HL-60 (cell line): ENCODE data around the gene DPEP2.
"Not testable (repeated sequence)": the region's sequence is repeated elsewhere in the genome, so short reads cannot be mapped to it uniquely, and the experiment has no call there.

Source experiments
- DNase-seq, 2 experiments: peaks; one replicate each; pipeline ENCODE4 v3.0.0-alpha.2; 2010 to 2020; ENCODE audit warnings: low read depth in 1 of 2, low spot score in 1 of 2
- H3K27ac ChIP-seq: fragments of 250-450 bp; sonication (Bioruptor Pico); replicated peaks from 2 replicates; pipeline ENCODE4 v1.5.1; 2020; ENCODE audit warnings: mild to moderate bottlenecking, moderate library complexity
- H3K27me3 ChIP-seq: fragments of 250-450 bp; sonication (Bioruptor Pico); 2 replicates; pipeline ENCODE4 v1.5.1; 2021; ENCODE audit warnings: mild to moderate bottlenecking, moderate library complexity; ENCODE audit not compliant: insufficient read depth, poor library complexity, severe bottlenecking
- H3K4me3 ChIP-seq: replicated peaks from 2 replicates; pipeline ENCODE4 v1.5.1; 2011; ENCODE audit warnings: mild to moderate bottlenecking, control low read depth, low read length; ENCODE audit not compliant: insufficient read depth
- GABPA ChIP-seq: IDR thresholded peaks from 2 replicates; pipeline ENCODE4 v1.6.1; 2012; ENCODE audit warnings: low read depth
- POLR2AphosphoS5 ChIP-seq: IDR thresholded peaks from 2 replicates; pipeline ENCODE4 v1.6.1; 2012; ENCODE audit warnings: low read depth
- SPI1 ChIP-seq: IDR thresholded peaks from 2 replicates; pipeline ENCODE4 v1.6.1; 2012; ENCODE audit warnings: low read depth, mild to moderate bottlenecking, borderline replicate concordance
- TF ChIP-seq, protein P1 (sequence below): IDR thresholded peaks from 2 replicates; pipeline ENCODE4 v1.6.1; 2012; ENCODE audit warnings: low read depth; ENCODE audit not compliant: insufficient replicate concordance
- TF ChIP-seq, protein P2 (sequence below): IDR thresholded peaks from one replicate; pipeline ENCODE4 v1.5.1; 2011; ENCODE audit warnings: low read length, control low read depth, inconsistent platforms; ENCODE audit not compliant: insufficient read depth

The DPEP2 gene

DNA sequence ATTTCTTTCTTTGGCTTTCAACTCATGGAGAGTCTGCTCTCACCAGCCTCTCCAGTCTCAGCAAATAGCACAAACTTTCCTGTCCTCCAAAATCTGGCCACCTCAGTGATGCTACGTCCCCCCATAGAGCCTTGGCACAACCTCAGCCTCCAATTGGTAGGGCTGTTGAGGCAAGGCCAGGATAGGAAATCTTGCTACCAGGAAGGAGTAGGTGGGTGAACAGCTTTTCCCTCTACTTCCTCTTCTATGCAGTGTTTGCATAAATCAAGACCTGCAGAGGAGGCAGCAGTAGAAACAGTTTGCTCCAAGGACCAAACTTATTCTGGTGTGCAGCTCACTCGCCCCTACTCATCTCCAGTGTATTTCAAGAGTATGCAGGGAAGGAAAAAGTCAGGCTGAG lies 701 bp upstream of the DPEP2 start:
- peak in 1 of 2 experiments; percentile 68 for DNase-seq
- Histone ChIP-seq H3K4me3 (no peak overlapping the region), H3K27me3 (no peaks in the 10 kb centered on the region), H3K27ac (peak overlapping the region; percentile 89)
- TF ChIP-seq SPI1: peak; percentile 40; the same call in 1 of the 2 replicates
- no peak for TF ChIP-seq POLR2AphosphoS5
- TF ChIP-seq, protein P1, sequence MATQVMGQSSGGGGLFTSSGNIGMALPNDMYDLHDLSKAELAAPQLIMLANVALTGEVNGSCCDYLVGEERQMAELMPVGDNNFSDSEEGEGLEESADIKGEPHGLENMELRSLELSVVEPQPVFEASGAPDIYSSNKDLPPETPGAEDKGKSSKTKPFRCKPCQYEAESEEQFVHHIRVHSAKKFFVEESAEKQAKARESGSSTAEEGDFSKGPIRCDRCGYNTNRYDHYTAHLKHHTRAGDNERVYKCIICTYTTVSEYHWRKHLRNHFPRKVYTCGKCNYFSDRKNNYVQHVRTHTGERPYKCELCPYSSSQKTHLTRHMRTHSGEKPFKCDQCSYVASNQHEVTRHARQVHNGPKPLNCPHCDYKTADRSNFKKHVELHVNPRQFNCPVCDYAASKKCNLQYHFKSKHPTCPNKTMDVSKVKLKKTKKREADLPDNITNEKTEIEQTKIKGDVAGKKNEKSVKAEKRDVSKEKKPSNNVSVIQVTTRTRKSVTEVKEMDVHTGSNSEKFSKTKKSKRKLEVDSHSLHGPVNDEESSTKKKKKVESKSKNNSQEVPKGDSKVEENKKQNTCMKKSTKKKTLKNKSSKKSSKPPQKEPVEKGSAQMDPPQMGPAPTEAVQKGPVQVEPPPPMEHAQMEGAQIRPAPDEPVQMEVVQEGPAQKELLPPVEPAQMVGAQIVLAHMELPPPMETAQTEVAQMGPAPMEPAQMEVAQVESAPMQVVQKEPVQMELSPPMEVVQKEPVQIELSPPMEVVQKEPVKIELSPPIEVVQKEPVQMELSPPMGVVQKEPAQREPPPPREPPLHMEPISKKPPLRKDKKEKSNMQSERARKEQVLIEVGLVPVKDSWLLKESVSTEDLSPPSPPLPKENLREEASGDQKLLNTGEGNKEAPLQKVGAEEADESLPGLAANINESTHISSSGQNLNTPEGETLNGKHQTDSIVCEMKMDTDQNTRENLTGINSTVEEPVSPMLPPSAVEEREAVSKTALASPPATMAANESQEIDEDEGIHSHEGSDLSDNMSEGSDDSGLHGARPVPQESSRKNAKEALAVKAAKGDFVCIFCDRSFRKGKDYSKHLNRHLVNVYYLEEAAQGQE: no peak
- TF ChIP-seq, protein P2, sequence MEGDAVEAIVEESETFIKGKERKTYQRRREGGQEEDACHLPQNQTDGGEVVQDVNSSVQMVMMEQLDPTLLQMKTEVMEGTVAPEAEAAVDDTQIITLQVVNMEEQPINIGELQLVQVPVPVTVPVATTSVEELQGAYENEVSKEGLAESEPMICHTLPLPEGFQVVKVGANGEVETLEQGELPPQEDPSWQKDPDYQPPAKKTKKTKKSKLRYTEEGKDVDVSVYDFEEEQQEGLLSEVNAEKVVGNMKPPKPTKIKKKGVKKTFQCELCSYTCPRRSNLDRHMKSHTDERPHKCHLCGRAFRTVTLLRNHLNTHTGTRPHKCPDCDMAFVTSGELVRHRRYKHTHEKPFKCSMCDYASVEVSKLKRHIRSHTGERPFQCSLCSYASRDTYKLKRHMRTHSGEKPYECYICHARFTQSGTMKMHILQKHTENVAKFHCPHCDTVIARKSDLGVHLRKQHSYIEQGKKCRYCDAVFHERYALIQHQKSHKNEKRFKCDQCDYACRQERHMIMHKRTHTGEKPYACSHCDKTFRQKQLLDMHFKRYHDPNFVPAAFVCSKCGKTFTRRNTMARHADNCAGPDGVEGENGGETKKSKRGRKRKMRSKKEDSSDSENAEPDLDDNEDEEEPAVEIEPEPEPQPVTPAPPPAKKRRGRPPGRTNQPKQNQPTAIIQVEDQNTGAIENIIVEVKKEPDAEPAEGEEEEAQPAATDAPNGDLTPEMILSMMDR: no peak
- 0 out of 2 replicates have a peak, but pooled peaks have one; percentile 11 for TF ChIP-seq GABPA

DNA sequence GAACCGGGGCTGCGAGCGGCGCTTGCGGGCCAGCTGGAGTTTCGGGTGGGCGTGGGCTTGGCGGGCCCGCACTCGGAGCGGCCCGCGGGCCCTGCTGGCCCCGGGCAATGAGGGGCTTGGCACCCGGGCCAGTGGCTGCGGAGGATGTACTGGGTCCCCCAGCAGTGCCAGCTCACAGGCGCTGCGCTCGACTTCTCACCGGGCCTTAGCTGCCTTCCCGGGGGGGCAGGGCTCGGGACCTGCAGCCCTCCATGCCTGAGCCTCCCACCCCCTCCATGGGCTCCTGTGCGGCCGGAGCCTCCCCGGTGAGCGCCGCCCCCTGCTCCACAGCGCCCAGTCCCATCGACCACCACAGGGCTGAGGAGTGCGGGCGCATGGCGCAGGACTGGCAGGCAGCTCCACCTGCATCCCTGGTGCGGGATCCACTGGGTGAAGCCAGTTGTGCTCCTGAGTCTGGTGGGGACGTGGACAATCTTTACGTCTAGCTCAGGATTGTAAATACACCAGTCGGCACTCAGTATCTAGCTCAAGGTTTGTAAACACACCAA lies 979 bp downstream of the DPEP2 start:
- not testable (repeated sequence) for H3K4me3 ChIP-seq, H3K27me3 ChIP-seq, DNase-seq
- peak overlapping the region; percentile 89 for H3K27ac ChIP-seq

DNA sequence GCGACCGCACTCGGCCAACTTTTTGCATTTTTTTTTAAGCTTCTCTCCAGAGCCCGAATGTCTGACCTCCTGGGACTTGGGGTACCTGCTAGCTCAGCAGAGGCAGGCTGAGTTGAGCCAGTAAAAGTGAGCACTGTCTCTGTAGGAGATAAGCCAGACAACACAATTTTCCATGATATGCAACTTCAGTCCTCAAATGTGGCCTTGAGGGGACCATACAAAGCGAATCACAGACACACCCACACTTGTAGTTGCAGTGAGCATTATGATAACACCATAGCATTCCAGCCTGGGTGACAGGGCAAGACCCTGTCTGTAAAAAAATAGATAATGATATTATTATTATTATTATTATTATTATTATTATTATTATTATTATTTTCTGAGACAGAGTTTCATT lies 2.6 kb downstream of the DPEP2 start:
- no peak overlapping the region for H3K4me3 ChIP-seq

DNA sequence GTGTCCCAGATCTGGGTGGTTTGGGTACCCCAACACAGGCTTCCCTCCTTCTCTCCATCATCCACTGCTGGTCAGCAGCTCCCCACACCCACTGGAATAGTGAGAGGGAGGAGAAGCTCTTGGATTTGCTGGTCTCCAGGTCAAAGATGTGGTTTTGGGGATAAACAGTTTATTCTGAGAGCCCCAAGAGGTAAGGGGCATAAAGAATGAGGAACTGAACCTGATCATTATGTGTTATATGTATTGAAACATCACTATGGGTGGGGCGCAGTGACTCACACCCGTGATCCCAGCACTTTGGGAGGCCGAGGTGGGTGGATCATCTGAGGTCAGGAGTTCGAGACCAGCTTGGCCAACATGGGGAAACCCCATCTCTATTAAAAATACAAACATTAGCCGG lies 3.9 kb downstream of the DPEP2 start:
- DNase-seq: peak in 1 of 2 experiments; percentile 48
- Histone ChIP-seq H3K27me3 (no peaks in the 10 kb centered on the region), H3K4me3 (no peak overlapping the region), H3K27ac (no peak overlapping the region)
- TF ChIP-seq POLR2AphosphoS5: no peak
- peak; percentile 16; the same call in 1 of the 2 replicates for TF ChIP-seq SPI1

More for the DNA sequence above, 2.6 kb downstream of the DPEP2 start:
- no peak for TF ChIP-seq SPI1
- TF ChIP-seq GABPA: no peak
- Histone ChIP-seq H3K27me3 (no peaks in the 10 kb centered on the region), H3K27ac (no peak overlapping the region)
- DNase-seq: no peak

DNA sequence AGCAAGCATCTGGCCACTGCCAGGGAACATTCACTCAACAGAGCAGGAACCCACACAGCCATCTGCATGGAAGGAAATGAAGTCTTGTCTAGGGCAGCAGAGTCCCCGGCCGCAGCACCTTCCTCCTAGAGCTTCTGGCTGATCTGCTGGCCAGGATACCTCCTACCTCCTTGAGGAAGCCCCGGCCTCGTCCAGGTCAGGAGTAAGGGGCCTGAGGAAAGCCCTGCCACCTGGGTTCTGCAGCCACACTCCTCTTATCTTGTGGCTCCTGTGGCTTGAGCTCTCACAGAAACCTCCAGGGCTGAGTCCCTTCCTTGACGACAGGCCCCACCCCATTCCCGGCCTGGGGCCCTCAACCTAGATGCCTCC lies 5.3 kb downstream of the DPEP2 start:
- peak overlapping the region; percentile 73 for H3K27ac ChIP-seq
- DNase-seq: peak; percentile 45 to 57
- H3K4me3 ChIP-seq, H3K27me3 ChIP-seq: not testable (repeated sequence)

DNA sequence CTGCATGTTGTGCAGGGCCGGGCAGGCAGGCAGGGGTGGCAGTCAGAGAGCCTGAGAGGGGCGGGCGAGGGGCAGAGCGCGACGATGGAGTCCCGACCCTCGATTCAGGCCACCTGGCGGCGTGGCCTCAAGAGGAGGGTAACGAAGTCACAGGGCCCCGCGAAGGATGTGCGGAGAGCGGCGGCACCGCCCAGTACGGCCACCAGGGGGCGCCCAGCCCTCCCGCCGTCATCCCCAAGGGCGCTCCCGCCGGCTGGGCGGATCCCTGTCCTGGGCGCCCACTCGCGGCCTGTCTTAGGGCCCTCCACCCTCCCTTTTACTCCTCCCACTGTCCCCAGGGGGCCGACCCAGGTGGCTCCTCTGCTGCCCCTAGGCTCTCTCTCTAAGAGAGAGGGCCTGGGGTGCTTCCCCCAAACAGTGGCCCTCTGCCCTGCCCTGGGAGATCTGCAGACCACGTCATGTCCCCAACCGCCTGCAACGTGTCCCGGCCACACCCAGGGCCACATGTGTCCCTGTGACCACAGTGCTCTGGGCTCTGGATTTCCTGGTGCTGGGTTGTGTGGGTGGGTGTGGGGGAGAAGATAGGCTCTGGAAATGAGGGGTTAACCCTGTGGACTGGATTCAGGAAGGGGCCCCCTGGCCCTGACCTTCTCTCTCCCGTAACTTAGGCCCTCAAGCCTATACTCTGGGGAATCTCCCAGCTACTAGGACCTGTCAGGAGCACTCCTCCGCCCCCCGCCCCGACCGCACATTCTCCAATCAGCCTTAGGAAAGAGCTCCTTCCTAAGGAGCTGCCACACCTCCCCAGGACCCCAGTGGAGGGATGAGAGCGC lies 5.9 kb downstream of the DPEP2 start:
- H3K27me3 ChIP-seq: no peaks in the 10 kb centered on the region
- H3K4me3 ChIP-seq: no peak overlapping the region
- H3K27ac ChIP-seq: peak overlapping the region; percentile 73
- TF ChIP-seq, protein P2: peak; percentile 82
- TF ChIP-seq POLR2AphosphoS5: 0 out of 2 replicates have a peak, but pooled peaks have one; percentile 37
- no peak for TF ChIP-seq SPI1
- TF ChIP-seq, protein P1: no peak
- peak; percentile 75 to 82 for DNase-seq
